ENCODE measurements around the gene CFAP61. TPM values are rescaled to one million over a fixed set of nuclear protein-coding genes. Genes with fewer than 3 reads are reported as not detected.

CFAP61 gene
- total RNA-seq, 4 donors from 2014 or later = 0.18 to 0.80 (median 0.57) TPM

- no peak overlapping the region for H3K4me3 ChIP-seq
- peaks cover 8% of the 10 kb centered on the region for H3K4me1 ChIP-seq
- H3K36me3 ChIP-seq = no peaks in the 10 kb centered on the region
- no peak for DNase-seq (ENCODE audit: low spot score in 2 of 2)
- WGBS = 83% methylated on average over 7 of the region's 7 CpGs
- no peaks in the 10 kb centered on the region for H3K27me3 ChIP-seq
- TF ChIP-seq CTCF (IDR thresholded peaks at IDR 0.05) = no peak
- no peak for TF ChIP-seq POLR2AphosphoS5 (IDR thresholded peaks at IDR 0.05)
- TF ChIP-seq POLR2A (IDR thresholded peaks at IDR 0.05) = no peak
- TF ChIP-seq EP300 (IDR thresholded peaks at IDR 0.05) = no peak
- no peak overlapping the region for H3K27ac ChIP-seq
- no peaks in the 10 kb centered on the region for H3K9me3 ChIP-seq
Measured at GRCh38 chr20:20201639-20202038, 149.3 kb downstream of the CFAP61 start.

GRCh38 chr20:20202768-20203167 lies 150.4 kb downstream of the CFAP61 start:
- no peak for DNase-seq (ENCODE audit: low spot score in 2 of 2)
- peaks cover 8% of the 10 kb centered on the region for H3K4me1 ChIP-seq
- no peak for TF ChIP-seq CTCF (IDR thresholded peaks at IDR 0.05)
- no peak for TF ChIP-seq EP300 (IDR thresholded peaks at IDR 0.05)
- no peak for TF ChIP-seq POLR2A (IDR thresholded peaks at IDR 0.05)
- no peak for TF ChIP-seq POLR2AphosphoS5 (IDR thresholded peaks at IDR 0.05)
- no peak overlapping the region for H3K4me3 ChIP-seq
- no peaks in the 10 kb centered on the region for H3K9me3 ChIP-seq
- no peak overlapping the region for H3K27ac ChIP-seq
- WGBS = 73% methylated on average over 8 of the region's 8 CpGs
- no peaks in the 10 kb centered on the region for H3K27me3 ChIP-seq
- H3K36me3 ChIP-seq = no peaks in the 10 kb centered on the region

GRCh38 chr20:20203784-20204183 lies 151.5 kb downstream of the CFAP61 start:
- no peaks in the 10 kb centered on the region for H3K36me3 ChIP-seq
- DNase-seq (ENCODE audit: low spot score in 2 of 2) = no peak
- no peak overlapping the region for H3K4me3 ChIP-seq
- H3K27me3 ChIP-seq = no peaks in the 10 kb centered on the region
- no peak overlapping the region for H3K27ac ChIP-seq
- 92% methylated on average over 2 of the region's 2 CpGs for WGBS
- no peaks in the 10 kb centered on the region for H3K9me3 ChIP-seq
- peaks cover 8% of the 10 kb centered on the region for H3K4me1 ChIP-seq
- TF ChIP-seq POLR2A (IDR thresholded peaks at IDR 0.05) (no peak), EP300 (IDR thresholded peaks at IDR 0.05) (no peak), CTCF (IDR thresholded peaks at IDR 0.05) (no peak), POLR2AphosphoS5 (IDR thresholded peaks at IDR 0.05) (no peak)

- Histone ChIP-seq H3K9me3 (no peaks in the 10 kb centered on the region), H3K27me3 (no peaks in the 10 kb centered on the region), H3K4me3 (no peak overlapping the region), H3K27ac (no peak overlapping the region), H3K36me3 (no peaks in the 10 kb centered on the region), H3K4me1 (peaks cover 8% of the 10 kb centered on the region)
- no peak for DNase-seq (ENCODE audit: low spot score in 2 of 2)
- TF ChIP-seq CTCF (IDR thresholded peaks at IDR 0.05) = no peak
- TF ChIP-seq POLR2A (IDR thresholded peaks at IDR 0.05) = no peak
- no peak for TF ChIP-seq EP300 (IDR thresholded peaks at IDR 0.05)
- TF ChIP-seq POLR2AphosphoS5 (IDR thresholded peaks at IDR 0.05) = no peak
- 69% methylated on average over 2 of the region's 2 CpGs for whole genome bisulfite sequencing
Measured at GRCh38 chr20:20204256-20204655, 151.9 kb downstream of the CFAP61 start.

GRCh38 chr20:20205141-20205861 lies 153.0 kb downstream of the CFAP61 start:
- no peak for TF ChIP-seq EP300 (IDR thresholded peaks at IDR 0.05)
- no peak for TF ChIP-seq POLR2A (IDR thresholded peaks at IDR 0.05)
- no peak for TF ChIP-seq CTCF (IDR thresholded peaks at IDR 0.05)
- TF ChIP-seq POLR2AphosphoS5 (IDR thresholded peaks at IDR 0.05) = no peak
- no peaks in the 10 kb centered on the region for H3K9me3 ChIP-seq

More at GRCh38 chr20:20205141-20205861, 153.0 kb downstream of the CFAP61 start:
- DNase-seq (ENCODE audit: low spot score in 2 of 2) = no peak
- H3K27ac ChIP-seq = no peak overlapping the region
- H3K4me3 ChIP-seq = no peak overlapping the region
- WGBS = 56% methylated on average over 2 of the region's 2 CpGs
- no peaks in the 10 kb centered on the region for H3K27me3 ChIP-seq
- H3K4me1 ChIP-seq = no peaks in the 10 kb centered on the region
- no peaks in the 10 kb centered on the region for H3K36me3 ChIP-seq

Data from suprapubic skin (tissue), 4 donors.